HG03025 (cell line): Measurements from ENCODE around the gene CTXN1.
"Not testable (repeated sequence)": the region's sequence is repeated elsewhere in the genome, so short reads cannot be mapped to it uniquely, and the experiment has no call there.

ENCODE experiments used
- ATAC-seq: cut with Tn5 transposase; IDR thresholded peaks from one replicate; pipeline ENCODE4 v1.9.1; 2021; ENCODE audit warnings: mild to moderate bottlenecking, moderate library complexity; ENCODE audit not compliant: unreplicated experiment, low FRiP score

Gene CTXN1

GRCh38 chr19:7947939-7948338, 22.0 kb upstream of the CTXN1 start:
- no peak for ATAC-seq

- ATAC-seq, result peak; percentile 23
These were observed 18.3 kb upstream of the CTXN1 start for GRCh38 chr19:7944177-7944761.

GRCh38 chr19:7943444-7944176, 17.7 kb upstream of the CTXN1 start, which contains the start of gene TIMM44:
TIMM44 (minus strand) TSS chr19:7943666; CDS start chr19:7943651, 15 bp downstream.
- ATAC-seq, result peak; percentile 91

- ATAC-seq, result peak; percentile 12
These were observed 17.1 kb upstream of the CTXN1 start for GRCh38 chr19:7942981-7943443.

- no peak for ATAC-seq
These were observed 16.1 kb upstream of the CTXN1 start for GRCh38 chr19:7941895-7942596.

- ATAC-seq, result no peak
These were observed 14.9 kb upstream of the CTXN1 start for GRCh38 chr19:7940841-7941240.

GRCh38 chr19:7934766-7935165, 8.8 kb upstream of the CTXN1 start:
- ATAC-seq, result no peak

GRCh38 chr19:7933828-7934725, 8.1 kb upstream of the CTXN1 start:
- no peak for ATAC-seq

- no peak for ATAC-seq
These were observed 7.5 kb upstream of the CTXN1 start for GRCh38 chr19:7933411-7933810.

- no peak for ATAC-seq
These were observed 7.0 kb upstream of the CTXN1 start for GRCh38 chr19:7932930-7933300.

- no peak for ATAC-seq
These were observed 6.5 kb upstream of the CTXN1 start for GRCh38 chr19:7932276-7932929.

- no peak for ATAC-seq
These were observed 5.5 kb upstream of the CTXN1 start for GRCh38 chr19:7931221-7932061.

- no peak for ATAC-seq
These were observed 4.8 kb upstream of the CTXN1 start for GRCh38 chr19:7930765-7931164.

- not testable (repeated sequence) for ATAC-seq
These were observed 4.1 kb upstream of the CTXN1 start for GRCh38 chr19:7930030-7930429.

- no peak for ATAC-seq
These were observed 3.1 kb upstream of the CTXN1 start for GRCh38 chr19:7928741-7929701.

GRCh38 chr19:7928334-7928706, 2.4 kb upstream of the CTXN1 start:
- no peak for ATAC-seq

- no peak for ATAC-seq
These were observed 1.8 kb upstream of the CTXN1 start for GRCh38 chr19:7927605-7928333.
